HG03103 (cell line): ENCODE results near the gene SH3RF1.

Experiments
- ATAC-seq: cut with Tn5 transposase; IDR thresholded peaks from one replicate; pipeline ENCODE4 v1.9.1; 2021; ENCODE audit warnings: low read depth; ENCODE audit not compliant: unreplicated experiment

The SH3RF1 gene

DNA sequence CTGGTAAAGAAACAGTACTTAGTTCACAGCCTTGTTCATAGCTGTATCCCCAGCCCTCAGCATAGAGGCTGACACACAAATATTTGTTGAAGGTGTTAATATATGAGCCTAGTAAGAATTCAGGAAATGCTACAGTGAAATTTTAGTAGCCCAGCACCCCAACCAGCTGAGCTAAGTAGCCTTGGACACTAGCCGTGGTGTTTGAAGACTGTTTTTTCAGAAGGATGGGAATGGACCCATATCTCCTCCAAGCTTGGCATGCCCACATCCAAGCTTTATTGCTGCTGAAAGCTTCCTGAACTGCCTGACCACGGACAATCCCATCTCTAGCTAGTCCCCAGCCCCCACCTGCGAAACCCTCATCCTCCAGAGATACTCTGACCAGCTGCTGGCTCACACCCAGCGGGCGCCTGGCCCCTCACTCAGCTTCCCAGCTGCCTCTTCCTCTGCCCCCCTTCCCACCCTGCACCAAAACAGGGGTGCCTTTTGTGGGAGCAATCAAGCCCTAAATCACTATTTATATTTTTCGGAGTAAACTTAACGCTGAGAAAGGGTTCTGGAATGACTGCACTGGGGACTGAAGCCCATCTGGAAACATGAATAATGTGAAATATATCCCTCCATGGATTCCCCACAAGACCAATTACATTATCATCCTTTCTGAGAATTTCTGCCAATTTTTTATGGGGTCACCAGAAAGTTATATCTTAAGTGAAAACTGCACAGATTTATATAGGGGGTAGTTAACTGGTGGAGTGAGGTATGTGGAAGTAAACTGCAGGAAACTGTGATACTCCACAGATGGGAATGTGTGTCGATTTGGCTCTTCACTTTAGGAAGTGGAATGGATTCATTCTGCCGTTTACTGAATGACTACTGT lies 219.6 kb downstream of the SH3RF1 start:
- ATAC-seq: no peak

DNA sequence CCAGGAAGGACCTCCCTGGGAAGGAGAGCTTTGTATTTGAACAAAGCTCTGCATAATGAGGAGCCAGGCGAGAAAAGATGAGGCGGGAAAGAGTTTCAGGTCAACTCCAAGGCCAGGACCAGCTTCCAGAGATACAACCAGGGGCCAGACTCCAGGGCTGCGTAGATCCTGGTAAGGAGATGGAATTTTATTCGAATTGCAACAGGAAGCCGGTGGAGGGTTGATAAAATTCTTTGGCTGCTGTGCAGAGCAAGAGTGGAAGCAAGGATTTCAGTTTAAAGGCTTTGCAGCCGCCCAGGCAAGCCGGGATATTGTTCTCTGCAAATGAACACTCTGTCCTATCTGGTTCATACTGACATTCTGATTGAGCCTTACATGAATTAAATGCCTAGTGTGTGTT lies 220.5 kb downstream of the SH3RF1 start:
- no peak for ATAC-seq

DNA sequence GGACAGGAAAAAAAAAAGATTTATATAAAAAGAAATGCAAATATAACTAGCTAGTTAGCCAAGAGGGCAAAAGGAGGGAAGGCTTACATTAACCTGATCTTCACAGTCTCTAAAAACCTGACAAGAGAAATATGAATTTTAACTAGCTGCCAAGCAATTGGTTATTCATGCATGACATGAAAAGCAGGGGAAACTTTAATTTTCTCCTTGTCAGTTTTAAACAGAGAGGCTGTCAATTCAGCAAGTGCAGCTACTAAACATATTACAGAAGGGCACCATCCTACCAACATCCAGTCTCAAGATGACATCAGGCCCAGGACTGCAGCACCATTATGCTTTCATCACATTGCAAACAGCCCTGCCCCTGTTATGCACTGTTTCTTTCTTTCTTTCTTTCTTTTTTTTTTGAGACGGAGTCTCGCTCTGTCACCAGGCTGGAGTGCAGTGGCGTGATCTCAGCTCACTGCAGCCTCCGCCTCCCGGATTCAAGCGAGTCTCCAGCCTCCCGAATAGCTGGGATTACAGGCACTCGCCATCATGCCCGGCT lies 221.8 kb downstream of the SH3RF1 start:
- no peak for ATAC-seq

DNA sequence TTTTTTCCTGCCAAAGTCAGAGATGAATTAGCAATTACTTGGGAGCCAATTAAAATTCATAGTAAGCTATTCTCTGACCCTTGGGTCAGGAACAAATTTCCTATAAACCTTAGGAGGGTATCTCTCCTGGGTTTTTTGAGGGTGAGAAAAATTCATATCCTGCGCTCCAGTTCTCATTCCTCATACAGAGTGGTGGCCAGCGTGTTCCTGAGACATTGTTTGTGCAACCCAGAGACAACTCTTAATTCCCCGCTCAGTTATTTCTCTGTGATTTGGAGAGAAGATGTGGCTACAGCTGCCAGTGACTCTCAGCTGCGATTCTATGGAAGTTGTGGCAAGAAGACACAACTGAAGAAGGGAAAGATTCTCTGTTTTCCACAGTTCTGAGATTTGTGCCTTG lies 222.8 kb downstream of the SH3RF1 start:
- no peak for ATAC-seq

DNA sequence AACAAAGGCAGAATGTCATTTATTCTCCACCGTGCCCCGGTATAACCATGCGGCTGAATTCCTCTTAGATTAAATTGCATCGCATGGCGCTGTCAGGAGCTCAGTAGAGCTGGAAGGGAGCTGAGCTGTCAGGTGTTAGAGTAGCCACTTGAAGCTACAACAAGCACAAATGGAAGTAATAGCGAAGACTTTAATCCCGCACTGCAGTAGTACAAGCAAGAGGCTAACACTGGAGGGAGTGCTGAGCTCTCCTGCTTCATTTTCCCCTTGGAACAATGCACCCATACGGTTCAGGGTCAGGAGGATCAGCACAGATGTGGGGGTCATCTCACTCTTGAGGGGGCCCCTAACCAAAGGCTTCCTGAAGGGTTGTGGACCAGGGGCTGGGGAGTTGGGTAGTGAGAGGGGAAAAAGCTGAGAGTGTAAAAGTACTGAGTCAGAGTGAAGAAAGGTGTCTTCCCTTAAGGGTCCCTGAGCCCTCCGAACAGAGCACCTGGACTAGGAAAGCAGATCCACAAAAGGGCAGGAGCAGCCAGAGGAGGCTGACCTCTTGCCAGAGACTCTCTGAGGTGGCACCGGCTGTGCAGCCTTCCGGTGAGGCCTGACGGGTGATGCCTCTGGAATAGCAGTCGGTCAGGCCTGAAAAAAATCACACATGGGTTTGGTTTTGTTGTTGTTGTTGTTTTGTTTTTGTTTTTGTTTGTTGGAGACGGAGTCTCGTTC lies 224.7 kb downstream of the SH3RF1 start:
- ATAC-seq: no peak

DNA sequence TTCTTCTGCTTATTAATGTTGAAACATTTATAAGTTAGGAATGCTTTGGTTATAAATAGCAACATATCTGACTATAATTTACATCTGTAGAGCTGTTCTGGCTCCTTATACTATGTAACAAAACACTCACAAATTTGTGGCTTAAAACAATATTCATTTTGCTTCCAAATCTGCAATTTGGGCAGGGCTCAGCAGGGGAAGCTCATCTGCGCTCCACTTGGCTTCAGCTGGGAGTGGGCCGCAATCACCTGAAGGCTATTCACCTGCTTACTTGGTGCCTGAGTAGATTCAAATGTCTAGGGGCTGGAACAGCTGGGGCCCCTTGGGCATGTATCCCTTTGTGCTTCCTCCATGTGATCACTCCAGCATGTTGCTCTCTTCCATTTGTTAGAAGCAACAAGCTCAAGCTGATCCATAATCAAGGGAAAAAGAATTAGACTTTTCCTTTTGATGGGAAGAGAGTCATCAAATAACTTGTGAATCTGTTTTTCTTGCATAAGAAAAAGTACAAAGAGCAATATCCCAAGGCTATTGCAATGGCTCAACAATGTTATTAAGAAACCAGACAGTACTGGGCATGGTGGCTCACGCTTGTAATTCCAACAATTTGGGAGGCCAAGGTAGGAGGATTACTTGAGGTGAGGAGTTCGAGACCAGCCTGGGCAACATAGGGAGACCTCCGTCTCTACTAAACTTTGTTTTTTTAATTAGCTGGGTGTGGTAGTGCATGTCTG lies 225.9 kb downstream of the SH3RF1 start:
- ATAC-seq: no peak
